ENCODE data around the gene NOX1.

DNA sequence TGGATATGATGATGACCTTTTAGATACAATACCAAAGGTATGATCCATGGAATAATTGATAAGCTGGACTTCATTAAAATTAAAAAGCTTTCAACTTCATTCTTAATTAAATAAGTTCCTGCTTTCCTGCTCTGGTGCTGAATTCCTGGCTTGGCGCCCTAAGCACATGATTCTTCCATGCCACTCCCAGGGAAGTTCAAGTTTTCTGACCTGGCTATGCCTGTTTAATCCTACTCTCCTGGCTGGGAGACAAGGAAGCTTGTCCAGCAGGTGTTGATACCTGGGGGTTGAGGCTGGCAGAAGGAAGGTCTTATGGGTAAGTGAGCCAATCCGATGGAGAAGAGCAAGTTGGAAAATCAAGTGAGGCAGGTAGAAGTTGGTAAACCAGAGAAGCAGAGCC, 30.3 kb upstream of the NOX1 start:
- no peak for TF ChIP-seq EZH2 (IDR thresholded peaks at IDR 0.05; ENCODE audit: low read length)
- TF ChIP-seq, protein P1, sequence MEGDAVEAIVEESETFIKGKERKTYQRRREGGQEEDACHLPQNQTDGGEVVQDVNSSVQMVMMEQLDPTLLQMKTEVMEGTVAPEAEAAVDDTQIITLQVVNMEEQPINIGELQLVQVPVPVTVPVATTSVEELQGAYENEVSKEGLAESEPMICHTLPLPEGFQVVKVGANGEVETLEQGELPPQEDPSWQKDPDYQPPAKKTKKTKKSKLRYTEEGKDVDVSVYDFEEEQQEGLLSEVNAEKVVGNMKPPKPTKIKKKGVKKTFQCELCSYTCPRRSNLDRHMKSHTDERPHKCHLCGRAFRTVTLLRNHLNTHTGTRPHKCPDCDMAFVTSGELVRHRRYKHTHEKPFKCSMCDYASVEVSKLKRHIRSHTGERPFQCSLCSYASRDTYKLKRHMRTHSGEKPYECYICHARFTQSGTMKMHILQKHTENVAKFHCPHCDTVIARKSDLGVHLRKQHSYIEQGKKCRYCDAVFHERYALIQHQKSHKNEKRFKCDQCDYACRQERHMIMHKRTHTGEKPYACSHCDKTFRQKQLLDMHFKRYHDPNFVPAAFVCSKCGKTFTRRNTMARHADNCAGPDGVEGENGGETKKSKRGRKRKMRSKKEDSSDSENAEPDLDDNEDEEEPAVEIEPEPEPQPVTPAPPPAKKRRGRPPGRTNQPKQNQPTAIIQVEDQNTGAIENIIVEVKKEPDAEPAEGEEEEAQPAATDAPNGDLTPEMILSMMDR (optimal IDR thresholded peaks at IDR 0.05 in 1 of 3, IDR thresholded peaks at IDR 0.05 in 1 of 3, conservative IDR thresholded peaks at IDR 0.05 in 1 of 3; ENCODE audit: extremely low read depth in 1 of 3, insufficient read depth in 2 of 3, low read length in 3 of 3) = no peak
